Measurements from ENCODE around the gene TRIM47.

- no peak for TF ChIP-seq CTCF (IDR thresholded peaks at IDR 0.05)
- TF ChIP-seq POLR2AphosphoS5 (IDR thresholded peaks at IDR 0.05; ENCODE audit: low read depth, low read length) = no peak
- TF ChIP-seq REST (IDR thresholded peaks at IDR 0.05; ENCODE audit: insufficient read depth in 1 of 2, low read depth in 2 of 2, low read length in 1 of 2) = no peak
- TF ChIP-seq TCF7L2 (IDR thresholded peaks at IDR 0.05; ENCODE audit: low read depth, low read length) = no peak
Observed at GRCh38 chr17:75842963-75843576, 35.3 kb downstream of the TRIM47 start.
